HEK293 (cell line): Measurements from ENCODE around the gene MYO18B.

Experiments used
- CTCF ChIA-PET: fragments of 350-600 bp; formaldehyde crosslinking; extraction: SDS; loops from one replicate; lab custom pipeline; 2021; ENCODE audit warnings: antibody characterized with exemption; lab: Yijun Ruan, JAX
- POLR2A ChIA-PET: fragments of 300-600 bp; formaldehyde crosslinking; extraction: SDS; loops from one replicate; lab custom pipeline; 2020; ENCODE audit warnings: antibody characterized with exemption, inconsistent platforms; lab: Yijun Ruan, JAX
- H3K27ac ChIP-seq: fragments of 200-500 bp; sonication (Bioruptor generic); 2 replicates; pipeline ENCODE4 v1.5.1; 2014; ENCODE audit warnings: low read depth, low read length, control low read depth, inconsistent platforms; ENCODE audit errors: extremely low read depth
- H3K36me3 ChIP-seq, 2 experiments: fragments of 200-500 bp in 1 of 2; sonication (Bioruptor generic) in 1 of 2; 1 replicate in 1 of 2; 2 replicates in 1 of 2; pipeline ENCODE4 v1.5.1; 2014 to 2017; ENCODE audit warnings: inconsistent platforms in 2 of 2, low read length in 2 of 2; ENCODE audit not compliant: control insufficient read depth in 2 of 2, insufficient read depth in 1 of 2
- H3K4me1 ChIP-seq: fragments of 200-500 bp; sonication (Bioruptor generic); 2 replicates; pipeline ENCODE4 v1.5.1; 2014; ENCODE audit warnings: mild to moderate bottlenecking, low read length, inconsistent platforms; ENCODE audit not compliant: control insufficient read depth, insufficient read depth
- H3K4me3 ChIP-seq: 2 replicates; pipeline ENCODE4 v1.5.1; 2011; ENCODE audit warnings: low read depth, mild to moderate bottlenecking, control low read depth, low read length, moderate library complexity
- H3K9me3 ChIP-seq: fragments of 200-500 bp; sonication (Bioruptor generic); 2 replicates; pipeline ENCODE4 v1.5.1; 2014; ENCODE audit warnings: low read depth, low read length, inconsistent platforms; ENCODE audit not compliant: control insufficient read depth, insufficient read depth
- EGR2 ChIP-seq: fragments of 450-650 bp; formaldehyde crosslinking; IDR thresholded peaks from 2 replicates; pipeline ENCODE4 v1.5.1; 2016; ENCODE audit warnings: low read depth, missing biosample characterization, missing genetic modification characterization
- KLF10 ChIP-seq: fragments of 450-650 bp; IDR thresholded peaks from 2 replicates; pipeline ENCODE4 v1.5.1; 2018; ENCODE audit warnings: missing biosample characterization, mild to moderate bottlenecking, missing genetic modification characterization
- PATZ1 ChIP-seq: fragments of 450-650 bp; formaldehyde crosslinking; IDR thresholded peaks from 2 replicates; pipeline ENCODE4 v1.5.1; 2016; ENCODE audit warnings: missing biosample characterization, missing genetic modification characterization
- ZBTB21 ChIP-seq: fragments of 450-650 bp; formaldehyde crosslinking; IDR thresholded peaks from 2 replicates; pipeline ENCODE4 v1.5.1; 2017; ENCODE audit warnings: missing biosample characterization, missing genetic modification characterization
- ZFHX2 ChIP-seq: fragments of 450-650 bp; formaldehyde crosslinking; conservative IDR thresholded peaks from 2 replicates; pipeline ENCODE4 v1.5.1; 2016; ENCODE audit warnings: missing biosample characterization, missing genetic modification characterization
- ZFP41 ChIP-seq: fragments of 450-650 bp; formaldehyde crosslinking; IDR thresholded peaks from 2 replicates; pipeline ENCODE4 v1.5.1; 2016; ENCODE audit warnings: missing biosample characterization, missing genetic modification characterization, borderline replicate concordance
- ZNF112 ChIP-seq: fragments of 450-650 bp; formaldehyde crosslinking; IDR thresholded peaks from 2 replicates; pipeline ENCODE4 v1.5.0; 2017; ENCODE audit warnings: missing biosample characterization, missing genetic modification characterization
- ZNF114 ChIP-seq: fragments of 450-650 bp; formaldehyde crosslinking; IDR thresholded peaks from 2 replicates; pipeline ENCODE4 v1.5.0; 2017; ENCODE audit warnings: missing biosample characterization, missing genetic modification characterization
- ZNF140 ChIP-seq: fragments of 450-650 bp; formaldehyde crosslinking; IDR thresholded peaks from 2 replicates; pipeline ENCODE4 v1.5.1; 2016; ENCODE audit warnings: missing biosample characterization, missing genetic modification characterization
- ZNF174 ChIP-seq: fragments of 450-650 bp; formaldehyde crosslinking; IDR thresholded peaks from 2 replicates; pipeline ENCODE4 v1.5.0; 2017; ENCODE audit warnings: missing biosample characterization, mild to moderate bottlenecking, missing genetic modification characterization
- ZNF18 ChIP-seq: fragments of 450-650 bp; formaldehyde crosslinking; IDR thresholded peaks from 2 replicates; pipeline ENCODE4 v1.5.1; 2016; ENCODE audit warnings: missing biosample characterization, missing genetic modification characterization
- ZNF223 ChIP-seq: fragments of 450-650 bp; formaldehyde crosslinking; IDR thresholded peaks from 2 replicates; pipeline ENCODE4 v1.5.1; 2016; ENCODE audit warnings: missing biosample characterization, missing genetic modification characterization
- ZNF311 ChIP-seq: fragments of 450-650 bp; formaldehyde crosslinking; IDR thresholded peaks from 2 replicates; pipeline ENCODE4 v1.5.1; 2017; ENCODE audit warnings: missing biosample characterization, missing genetic modification characterization, borderline replicate concordance
- ZNF37A ChIP-seq: fragments of 450-650 bp; IDR thresholded peaks from 2 replicates; pipeline ENCODE4 v1.5.1; 2018; ENCODE audit warnings: missing biosample characterization, missing genetic modification characterization
- ZNF416 ChIP-seq: fragments of 450-650 bp; formaldehyde crosslinking; IDR thresholded peaks from 2 replicates; pipeline ENCODE4 v1.5.1; 2016; ENCODE audit warnings: missing biosample characterization, missing genetic modification characterization
- ZNF585B ChIP-seq: fragments of 450-650 bp; formaldehyde crosslinking; IDR thresholded peaks from 2 replicates; pipeline ENCODE4 v1.5.1; 2016; ENCODE audit warnings: missing biosample characterization, missing genetic modification characterization
- ZNF596 ChIP-seq: fragments of 450-650 bp; IDR thresholded peaks from 2 replicates; pipeline ENCODE4 v1.5.0; 2018; ENCODE audit warnings: missing biosample characterization, mild to moderate bottlenecking, missing genetic modification characterization, moderate library complexity
- ZNF621 ChIP-seq: fragments of 450-650 bp; formaldehyde crosslinking; IDR thresholded peaks from 2 replicates; pipeline ENCODE4 v1.5.1; 2017; ENCODE audit warnings: missing biosample characterization, missing genetic modification characterization
- ZNF664 ChIP-seq: fragments of 450-650 bp; formaldehyde crosslinking; IDR thresholded peaks from 2 replicates; pipeline ENCODE4 v1.5.1; 2016; ENCODE audit warnings: missing biosample characterization, missing genetic modification characterization
- ZNF670 ChIP-seq: fragments of 450-650 bp; formaldehyde crosslinking; IDR thresholded peaks from 2 replicates; pipeline ENCODE4 v1.5.1; 2016; ENCODE audit warnings: missing biosample characterization, missing genetic modification characterization, low read depth
- ZNF747 ChIP-seq: fragments of 450-650 bp; formaldehyde crosslinking; IDR thresholded peaks from 2 replicates; pipeline ENCODE4 v1.5.1; 2016; ENCODE audit warnings: missing biosample characterization, missing genetic modification characterization
- ZNF792 ChIP-seq: fragments of 450-650 bp; formaldehyde crosslinking; IDR thresholded peaks from 2 replicates; pipeline ENCODE4 v1.5.1; 2016; ENCODE audit warnings: missing biosample characterization, missing genetic modification characterization
- ZNF837 ChIP-seq: fragments of 450-650 bp; formaldehyde crosslinking; IDR thresholded peaks from 2 replicates; pipeline ENCODE4 v1.5.1; 2016; ENCODE audit warnings: missing biosample characterization, missing genetic modification characterization

MYO18B gene

GRCh38 chr22:25741692-25742626 is at the start of gene MYO18B:
MYO18B (plus strand) TSS chr22:25742188; CDS start chr22:25761093, 18,905 bp downstream.
- POLR2A ChIA-PET, result no interaction called here
- H3K4me3 ChIP-seq, result no peak within 1 kb of the TSS

GRCh38 chr22:25692397-25693267 is 49.4 kb upstream of the MYO18B start:
- peaks cover 8 to 18% of the 10 kb centered on the region in 2 experiments; a peak in 2 of 3 replicates for H3K36me3 ChIP-seq
- ChIA-PET CTCF (interaction anchor here (1.2 kb wide), 1 partner anchor 614 kb away, joined by 3 read pairs; no protein-coding TSS in a partner anchor), POLR2A (no interaction called here)
- no peak overlapping the region for H3K4me3 ChIP-seq
- no peak overlapping the region for H3K27ac ChIP-seq
- TF ChIP-seq ZBTB21 (tag by site-specific recombination) (no peak), ZNF37A (tag by site-specific recombination) (no peak), KLF10 (no peak), ZFHX2 (tag by site-specific recombination) (no peak), ZNF311 (no peak), ZFP41 (tag by site-specific recombination) (no peak), ZNF664 (tag by site-specific recombination) (no peak), ZNF792 (tag by site-specific recombination) (no peak), ZNF416 (tag by site-specific recombination) (no peak), PATZ1 (tag by site-specific recombination) (no peak), ZNF596 (tag by site-specific recombination) (no peak), ZNF585B (tag by site-specific recombination) (no peak), ZNF174 (tag by site-specific recombination) (no peak), ZNF670 (tag by site-specific recombination) (no peak), ZNF223 (no peak), ZNF837 (tag by site-specific recombination) (no peak), ZNF18 (tag by site-specific recombination) (no peak)
- H3K9me3 ChIP-seq, result no peaks in the 10 kb centered on the region
- H3K4me1 ChIP-seq, result no peaks in the 10 kb centered on the region

More at GRCh38 chr22:25741692-25742626, at the start of gene MYO18B:
- no peaks in the 10 kb centered on the region for H3K9me3 ChIP-seq
- TF ChIP-seq ZNF112 (tag by site-specific recombination), result no peak
- no peak for TF ChIP-seq PATZ1 (tag by site-specific recombination)
- peak; percentile 53 for TF ChIP-seq ZFHX2 (tag by site-specific recombination)
- no peak for TF ChIP-seq ZNF747 (tag by site-specific recombination)
- peak; percentile 35; the same call in 1 of the 2 replicates for TF ChIP-seq EGR2 (tag by site-specific recombination)
- no peak for TF ChIP-seq ZNF114 (tag by site-specific recombination)
- TF ChIP-seq ZNF140 (tag by site-specific recombination), result no peak
- TF ChIP-seq ZNF621 (tag by site-specific recombination), result no peak
- no peaks in the 10 kb centered on the region for H3K36me3 ChIP-seq
- H3K27ac ChIP-seq, result no peak within 1 kb of the TSS
- CTCF ChIA-PET, result interaction anchor here (1.3 kb wide), 1 partner anchor 31 kb away, joined by 4 read pairs; no protein-coding TSS in a partner anchor
- H3K4me1 ChIP-seq, result no peaks in the 10 kb centered on the region
